Trophoblast cell (in vitro differentiated cells and primary cell): ENCODE data around the gene SMG6.

Experiments
- DNase-seq, 2 donors: peaks; one replicate each; pipeline ENCODE4 v3.0.0-alpha.2; 2016
- H2AFZ ChIP-seq: 2 replicates; pipeline ENCODE4 v1.6.1; 2013; ENCODE audit warnings: low read length, moderate library complexity, mild to moderate bottlenecking; ENCODE audit not compliant: insufficient read depth, poor library complexity
- H2AK5ac ChIP-seq: 2 replicates; pipeline ENCODE4 v1.6.1; 2013; ENCODE audit warnings: mild to moderate bottlenecking, low read length
- H2BK120ac ChIP-seq: 2 replicates; pipeline ENCODE4 v1.6.1; 2013; ENCODE audit warnings: low read length, mild to moderate bottlenecking, moderate library complexity; ENCODE audit not compliant: insufficient read depth, poor library complexity
- H2BK12ac ChIP-seq: 2 replicates; pipeline ENCODE4 v1.6.1; 2013; ENCODE audit warnings: mild to moderate bottlenecking, low read length, moderate library complexity
- H2BK5ac ChIP-seq: 2 replicates; pipeline ENCODE4 v1.6.1; 2013; ENCODE audit warnings: low read length, low read depth, moderate library complexity, mild to moderate bottlenecking; ENCODE audit not compliant: poor library complexity
- H3K14ac ChIP-seq: 2 replicates; pipeline ENCODE4 v1.6.1; 2013; ENCODE audit warnings: mild to moderate bottlenecking, low read length
- H3K18ac ChIP-seq: 2 replicates; pipeline ENCODE4 v1.6.1; 2013; ENCODE audit warnings: mild to moderate bottlenecking, low read length
- H3K23ac ChIP-seq: 2 replicates; pipeline ENCODE4 v1.6.1; 2013; ENCODE audit warnings: low read length
- H3K27ac ChIP-seq: 2 replicates; pipeline ENCODE4 v1.5.1; 2013; ENCODE audit warnings: low read depth, mild to moderate bottlenecking, inconsistent platforms, low read length, moderate library complexity
- H3K27me3 ChIP-seq: 2 replicates; pipeline ENCODE4 v1.6.1; 2013; ENCODE audit warnings: inconsistent platforms, mild to moderate bottlenecking, low read length, moderate library complexity; ENCODE audit not compliant: insufficient read depth
- H3K36me3 ChIP-seq, 2 experiments: 1 replicate in 1 of 2; 2 replicates in 1 of 2; pipeline ENCODE4 v1.6.1; 2013; ENCODE audit warnings: low read length in 2 of 2, mild to moderate bottlenecking in 2 of 2, moderate library complexity in 1 of 2; ENCODE audit not compliant: insufficient read depth in 2 of 2, control insufficient read depth in 1 of 2
- H3K4ac ChIP-seq: 2 replicates; pipeline ENCODE4 v1.6.1; 2013; ENCODE audit warnings: low read depth, mild to moderate bottlenecking, low read length, moderate library complexity
- H3K4me1 ChIP-seq, 2 experiments: 1 replicate in 1 of 2; 2 replicates in 1 of 2; pipeline ENCODE4 v1.6.1; 2013; ENCODE audit warnings: low read length in 2 of 2, mild to moderate bottlenecking in 2 of 2, moderate library complexity in 1 of 2; ENCODE audit not compliant: insufficient read depth in 2 of 2, control insufficient read depth in 1 of 2
- H3K4me2 ChIP-seq: 2 replicates; pipeline ENCODE4 v1.6.1; 2013; ENCODE audit warnings: inconsistent platforms, mild to moderate bottlenecking, low read length, moderate library complexity
- H3K4me3 ChIP-seq: 2 replicates; pipeline ENCODE4 v1.5.1; 2013; ENCODE audit warnings: mild to moderate bottlenecking, low read depth, low read length, inconsistent platforms
- H3K79me1 ChIP-seq: one replicate; pipeline ENCODE4 v1.6.1; 2013; ENCODE audit warnings: low read length
- H3K79me2 ChIP-seq: 2 replicates; pipeline ENCODE4 v1.6.1; 2013; ENCODE audit warnings: low read length, mild to moderate bottlenecking; ENCODE audit not compliant: control insufficient read depth, insufficient read depth, poor library complexity
- H3K9ac ChIP-seq: 2 replicates; pipeline ENCODE4 v1.6.1; 2013; ENCODE audit warnings: mild to moderate bottlenecking, low read length
- H3K9me3 ChIP-seq: 2 replicates; pipeline ENCODE4 v1.6.1; 2013; ENCODE audit warnings: low read depth, mild to moderate bottlenecking, control low read depth, inconsistent platforms, low read length; ENCODE audit not compliant: insufficient read depth
- H4K12ac ChIP-seq: 2 replicates; pipeline ENCODE4 v1.6.1; 2013; ENCODE audit warnings: low read depth, mild to moderate bottlenecking, low read length, moderate library complexity
- H4K8ac ChIP-seq: 2 replicates; pipeline ENCODE4 v1.6.1; 2013; ENCODE audit warnings: low read depth, mild to moderate bottlenecking, low read length, moderate library complexity
- H4K91ac ChIP-seq: one replicate; pipeline ENCODE4 v1.6.1; 2013; ENCODE audit warnings: low read depth, mild to moderate bottlenecking, low read length, moderate library complexity
- WGBS: extraction: QIAGEN DNeasy Blood & Tissue Kit; methylation state at CpG from one replicate; pipeline ENCODE4 v1.1.7; 2013; ENCODE audit warnings: missing lambda C conversion rate; ENCODE audit not compliant: insufficient read length, insufficient coverage; ENCODE audit errors: extremely low coverage; 5-methylcytosine and 5-hydroxymethylcytosine counted together

SMG6 gene

GRCh38 chr17:2192367-2193057 is 111.1 kb downstream of the SMG6 start:
- H2AFZ ChIP-seq: no peak overlapping the region
- H4K12ac ChIP-seq: no peak overlapping the region
- no peak overlapping the region for H3K4me3 ChIP-seq
- H4K8ac ChIP-seq: no peak overlapping the region
- H3K9ac ChIP-seq: no peak overlapping the region
- H3K36me3 ChIP-seq: peaks cover 0 to 9% of the 10 kb centered on the region in 2 experiments
- H3K4ac ChIP-seq: no peak overlapping the region
- H3K18ac ChIP-seq: no peak overlapping the region
- H2BK12ac ChIP-seq: no peak overlapping the region
- no peaks in the 10 kb centered on the region for H3K9me3 ChIP-seq
- no peak overlapping the region for H3K27ac ChIP-seq
- peaks cover 6 to 17% of the 10 kb centered on the region in 2 experiments for H3K4me1 ChIP-seq
- H4K91ac ChIP-seq: no peak overlapping the region
- WGBS: no CpG with 5 or more reads among the region's 7 CpGs
- peak; percentile 46 to 78 for DNase-seq
- H3K79me1 ChIP-seq: peaks cover 1% of the 10 kb centered on the region
- no peak overlapping the region for H3K4me2 ChIP-seq
- no peak overlapping the region for H2BK5ac ChIP-seq
- no peak overlapping the region for H3K14ac ChIP-seq
- no peaks in the 10 kb centered on the region for H3K79me2 ChIP-seq
- no peak overlapping the region for H3K23ac ChIP-seq
- H2AK5ac ChIP-seq: no peak overlapping the region
- H3K27me3 ChIP-seq: no peaks in the 10 kb centered on the region
- no peak overlapping the region for H2BK120ac ChIP-seq

GRCh38 chr17:2191785-2192184 is 111.8 kb downstream of the SMG6 start:
- Histone ChIP-seq H3K4me1 (peaks cover 6 to 17% of the 10 kb centered on the region in 2 experiments), H3K4me3 (peak overlapping the region; percentile 27), H4K12ac (no peak overlapping the region), H3K4ac (no peak overlapping the region), H3K79me1 (peaks cover 1% of the 10 kb centered on the region), H2AK5ac (no peak overlapping the region), H3K36me3 (peaks cover 2 to 11% of the 10 kb centered on the region in 2 experiments), H3K9me3 (no peaks in the 10 kb centered on the region), H2AFZ (no peak overlapping the region), H2BK120ac (no peak overlapping the region), H2BK12ac (no peak overlapping the region), H3K9ac (no peak overlapping the region), H4K91ac (no peak overlapping the region), H3K4me2 (no peak overlapping the region), H3K14ac (no peak overlapping the region), H3K79me2 (no peaks in the 10 kb centered on the region), H3K27me3 (no peaks in the 10 kb centered on the region), H3K27ac (no peak overlapping the region), H3K23ac (no peak overlapping the region), H2BK5ac (no peak overlapping the region), H4K8ac (no peak overlapping the region), H3K18ac (no peak overlapping the region)
- no CpG with 5 or more reads among the region's 9 CpGs for WGBS
- DNase-seq: no peak

GRCh38 chr17:2191227-2191626 is 112.4 kb downstream of the SMG6 start:
- Histone ChIP-seq H3K9ac (no peak overlapping the region), H3K4ac (no peak overlapping the region), H3K4me3 (no peak overlapping the region), H2AFZ (no peak overlapping the region), H2AK5ac (no peak overlapping the region), H3K23ac (no peak overlapping the region), H3K4me1 (peaks cover 6 to 17% of the 10 kb centered on the region in 2 experiments), H3K18ac (no peak overlapping the region), H4K8ac (no peak overlapping the region), H3K79me2 (no peaks in the 10 kb centered on the region), H4K91ac (no peak overlapping the region), H3K27me3 (no peaks in the 10 kb centered on the region), H2BK5ac (no peak overlapping the region), H2BK120ac (no peak overlapping the region), H3K14ac (no peak overlapping the region), H3K79me1 (peaks cover 1% of the 10 kb centered on the region), H2BK12ac (no peak overlapping the region), H3K9me3 (no peaks in the 10 kb centered on the region), H3K27ac (no peak overlapping the region), H3K4me2 (no peak overlapping the region), H4K12ac (no peak overlapping the region), H3K36me3 (peaks cover 6 to 15% of the 10 kb centered on the region in 2 experiments)
- DNase-seq: no peak
- WGBS: no CpG with 5 or more reads among the region's 6 CpGs

- no CpG with 5 or more reads among the region's 4 CpGs for WGBS
Observed at GRCh38 chr17:2190014-2190413, 113.6 kb downstream of the SMG6 start.

More at GRCh38 chr17:2190014-2190413, 113.6 kb downstream of the SMG6 start:
- no peak overlapping the region for H3K27ac ChIP-seq
- H4K8ac ChIP-seq: no peak overlapping the region
- H3K9ac ChIP-seq: no peak overlapping the region
- H3K27me3 ChIP-seq: no peaks in the 10 kb centered on the region
- peaks cover 12 to 23% of the 10 kb centered on the region in 2 experiments for H3K36me3 ChIP-seq
- H3K79me1 ChIP-seq: peaks cover 1% of the 10 kb centered on the region
- no peak overlapping the region for H2BK120ac ChIP-seq
- H3K79me2 ChIP-seq: no peaks in the 10 kb centered on the region
- H3K9me3 ChIP-seq: no peaks in the 10 kb centered on the region
- no peak overlapping the region for H3K23ac ChIP-seq
- H2BK5ac ChIP-seq: no peak overlapping the region
- no peak overlapping the region for H3K4me2 ChIP-seq
- H3K14ac ChIP-seq: no peak overlapping the region
- H2BK12ac ChIP-seq: no peak overlapping the region
- no peak overlapping the region for H3K4me3 ChIP-seq
- no peak overlapping the region for H4K91ac ChIP-seq
- no peak overlapping the region for H3K4ac ChIP-seq
- H3K18ac ChIP-seq: no peak overlapping the region
- H3K4me1 ChIP-seq: peaks cover 6 to 20% of the 10 kb centered on the region in 2 experiments
- H2AFZ ChIP-seq: no peak overlapping the region
- H2AK5ac ChIP-seq: no peak overlapping the region
- H4K12ac ChIP-seq: no peak overlapping the region
- no peak for DNase-seq
